GM12864 (cell line): ENCODE measurements around the gene LMO1.

Experiments
- DNase-seq: peaks from one replicate; pipeline ENCODE4 v3.0.0-alpha.2; 2011; ENCODE audit warnings: low read depth
- H3K4me3 ChIP-seq: 2 replicates; pipeline ENCODE4 v1.5.1; 2011; ENCODE audit warnings: mild to moderate bottlenecking, low read depth, low read length, control low read depth
- CTCF ChIP-seq: IDR thresholded peaks from 2 replicates; pipeline ENCODE4 v1.5.1; 2011; ENCODE audit warnings: low read depth, mild to moderate bottlenecking, moderate library complexity, low read length, control low read depth, inconsistent platforms; ENCODE audit errors: missing control alignments

Gene LMO1

GRCh38 chr11:8260202-8260966, 3.3 kb downstream of the LMO1 start:
- no peak for DNase-seq
- TF ChIP-seq CTCF, result no peak
- H3K4me3 ChIP-seq, result no peak overlapping the region

- TF ChIP-seq CTCF, result no peak
- H3K4me3 ChIP-seq, result no peak overlapping the region
- no peak for DNase-seq
These were observed 4.2 kb downstream of the LMO1 start for GRCh38 chr11:8259306-8259959.

- DNase-seq, result no peak
- H3K4me3 ChIP-seq, result no peak overlapping the region
- no peak for TF ChIP-seq CTCF
These were observed 4.9 kb downstream of the LMO1 start for GRCh38 chr11:8258784-8259183.

- no peak for TF ChIP-seq CTCF
- H3K4me3 ChIP-seq, result no peak overlapping the region
- no peak for DNase-seq
These were observed 5.4 kb downstream of the LMO1 start for GRCh38 chr11:8258289-8258688.

- TF ChIP-seq CTCF, result no peak
- DNase-seq, result no peak
These were observed 6.5 kb downstream of the LMO1 start for GRCh38 chr11:8257003-8257664.

GRCh38 chr11:8256271-8257002, 7.2 kb downstream of the LMO1 start:
- no peak overlapping the region for H3K4me3 ChIP-seq
- DNase-seq, result no peak

More at GRCh38 chr11:8257003-8257664, 6.5 kb downstream of the LMO1 start:
- H3K4me3 ChIP-seq, result no peak overlapping the region

More at GRCh38 chr11:8256271-8257002, 7.2 kb downstream of the LMO1 start:
- no peak for TF ChIP-seq CTCF
